Panc1 (cell line): ENCODE results near the gene MSRB3. TPM values are rescaled to one million over a fixed set of nuclear protein-coding genes. Genes with fewer than 3 reads are reported as not detected.

Source experiments
- ATAC-seq: fragments of 200-7000 bp; cut with Tn5 transposase; 2 replicates; pipeline ENCODE4 v1.9.1; 2020; ENCODE audit warnings: mild to moderate bottlenecking, moderate library complexity
- BruUV-seq: library from RNA; stranded (reverse); fragments of 400-500 nt; replicated peaks from 2 replicates; lab custom pipeline; 2021; lab: Mats Ljungman, UMichigan
- CTCF ChIA-PET: fragments of 300-600 bp; sonication (Branson Sonifier 250); formaldehyde crosslinking; loops from one replicate; lab custom pipeline; 2022; ENCODE audit warnings: antibody characterized with exemption; lab: Charles Lee
- POLR2A ChIA-PET: fragments of 300-600 bp; sonication (Branson Sonifier 250); formaldehyde crosslinking; loops from one replicate; lab custom pipeline; 2022; ENCODE audit warnings: antibody characterized with exemption; lab: Charles Lee
- DNase-seq: peaks from one replicate; pipeline ENCODE4 v3.0.0-alpha.2; 2010; ENCODE audit warnings: low read depth, low spot score
- H3K27ac ChIP-seq: 2 replicates; pipeline ENCODE4 v1.5.1; 2011; ENCODE audit warnings: mild to moderate bottlenecking, low read length, inconsistent platforms
- H3K27me3 ChIP-seq: fragments of 200-500 bp; sonication (Bioruptor generic); 2 replicates; pipeline ENCODE4 v1.6.0; 2014; ENCODE audit warnings: low read length, inconsistent platforms; ENCODE audit not compliant: control insufficient read depth, insufficient read depth
- H3K36me3 ChIP-seq: fragments of 200-500 bp; sonication (Bioruptor generic); 2 replicates; pipeline ENCODE4 v1.5.1; 2014; ENCODE audit warnings: inconsistent platforms, mild to moderate bottlenecking, low read length, moderate library complexity; ENCODE audit not compliant: control insufficient read depth, insufficient read depth
- H3K4me1 ChIP-seq: 2 replicates; pipeline ENCODE4 v1.5.1; 2011; ENCODE audit warnings: inconsistent platforms, mild to moderate bottlenecking, low read length, moderate library complexity; ENCODE audit not compliant: control insufficient read depth, insufficient read depth
- H3K4me3 ChIP-seq, 2 experiments: 2 replicates each; pipeline ENCODE4 v1.5.1; 2011 to 2012; ENCODE audit warnings: low read depth in 2 of 2, low read length in 2 of 2, mild to moderate bottlenecking in 2 of 2, inconsistent platforms in 1 of 2, moderate library complexity in 1 of 2
- H3K9me3 ChIP-seq: fragments of 200-500 bp; sonication (Bioruptor generic); 2 replicates; pipeline ENCODE4 v1.5.1; 2014; ENCODE audit warnings: low read depth, mild to moderate bottlenecking, inconsistent platforms, low read length, moderate library complexity; ENCODE audit not compliant: control insufficient read depth, insufficient read depth
- CTCF ChIP-seq: fragments of 450-650 bp; IDR thresholded peaks from 2 replicates; pipeline ENCODE4 v1.5.1; 2017; ENCODE audit warnings: mild to moderate bottlenecking
- POLR2AphosphoS5 ChIP-seq: IDR thresholded peaks from 2 replicates; pipeline ENCODE4 v1.6.1; 2012; ENCODE audit warnings: mild to moderate bottlenecking, low read depth, low read length, moderate library complexity
- REST ChIP-seq, 2 experiments: IDR thresholded peaks; 2 replicates each; pipeline ENCODE4 v1.6.1; 2011 to 2012; ENCODE audit warnings: low read depth in 2 of 2, control low read depth in 1 of 2, low read length in 1 of 2, mild to moderate bottlenecking in 1 of 2, moderate library complexity in 1 of 2; ENCODE audit not compliant: insufficient read depth in 1 of 2
- SIN3A ChIP-seq: IDR thresholded peaks from 2 replicates; pipeline ENCODE4 v1.6.1; 2012; ENCODE audit warnings: low read depth, mild to moderate bottlenecking, low read length, moderate library complexity, borderline replicate concordance; ENCODE audit not compliant: insufficient read depth
- TCF7L2 ChIP-seq: IDR thresholded peaks from 2 replicates; pipeline ENCODE4 v1.6.1; 2011; ENCODE audit warnings: mild to moderate bottlenecking, low read depth, low read length, inconsistent platforms
- in situ Hi-C: cut with HindIII; loops from 2 replicates; pipeline ENCODE4 v1.10.0; 2016; ENCODE audit warnings: low sequenced_read_pairs, low pct_unique_long_range_greater_than_20kb
- intact Hi-C: fragments of 100-400 bp; cut with micrococcal nuclease; formaldehyde crosslinking; loops from one replicate; pipeline ENCODE4 v1.10.0; 2022; ENCODE audit not compliant: unreplicated experiment
- total RNA-seq: library from RNA; stranded (reverse); gene quantifications from one replicate; pipeline ENCODE4 v1.2.1, GENCODE V29; 2021; ENCODE audit not compliant: unreplicated experiment

Gene MSRB3
- total RNA-seq, 1 experiment from 2014 or later, result 89.7 TPM

- TF ChIP-seq CTCF, result no peak
- no peak for TF ChIP-seq SIN3A
- TF ChIP-seq POLR2AphosphoS5, result no peak
- TF ChIP-seq REST (IDR thresholded peaks at IDR 0.05; ENCODE audit: insufficient read depth in 1 of 2, low read depth in 2 of 2, low read length in 1 of 2), result no peak
- TF ChIP-seq TCF7L2, result no peak
- ATAC-seq, result no peak
Observed at GRCh38 chr12:65407388-65408149, 129.1 kb downstream of the MSRB3 start.

GRCh38 chr12:65408441-65408840 is 130.0 kb downstream of the MSRB3 start:
- POLR2A ChIA-PET, result no interaction called here
- no peaks in the 10 kb centered on the region for H3K27me3 ChIP-seq
- intact Hi-C loops (no loop called here), in situ Hi-C loops (no loop called here)
- H3K4me3 ChIP-seq, result no peak overlapping the region
- TF ChIP-seq REST (IDR thresholded peaks at IDR 0.05; ENCODE audit: insufficient read depth in 1 of 2, low read depth in 2 of 2, low read length in 1 of 2) (no peak), POLR2AphosphoS5 (no peak), TCF7L2 (no peak), SIN3A (no peak), CTCF (no peak)
- H3K27ac ChIP-seq, result no peak overlapping the region
- DNase-seq, result no peak
- no TSS peak for BruUV-seq
- H3K9me3 ChIP-seq, result no peaks in the 10 kb centered on the region
- CTCF ChIA-PET, result no interaction called here
- H3K4me1 ChIP-seq, result no peaks in the 10 kb centered on the region
- H3K36me3 ChIP-seq, result no peaks in the 10 kb centered on the region
- no peak for ATAC-seq

More at GRCh38 chr12:65407388-65408149, 129.1 kb downstream of the MSRB3 start:
- CTCF ChIA-PET, result no interaction called here
- Histone ChIP-seq H3K27me3 (no peaks in the 10 kb centered on the region), H3K36me3 (no peaks in the 10 kb centered on the region), H3K4me1 (no peaks in the 10 kb centered on the region), H3K4me3 (no peak overlapping the region), H3K27ac (no peak overlapping the region), H3K9me3 (no peaks in the 10 kb centered on the region)
- POLR2A ChIA-PET, result no interaction called here
- intact Hi-C loops (no loop called here), in situ Hi-C loops (no loop called here)
- DNase-seq, result no peak
- BruUV-seq, result no TSS peak
